Erythroblast (primary cell): Measurements from ENCODE around the gene CCL14.

ENCODE experiments used
- GATA1 ChIP-seq: IDR thresholded peaks from 2 replicates; pipeline ENCODE4 v1.6.1; 2011; ENCODE audit warnings: low read depth, mild to moderate bottlenecking, control low read depth, low read length, moderate library complexity
- POLR2A ChIP-seq: IDR thresholded peaks from 2 replicates; pipeline ENCODE4 v1.6.1; 2011; ENCODE audit warnings: mild to moderate bottlenecking, low read length

DNA sequence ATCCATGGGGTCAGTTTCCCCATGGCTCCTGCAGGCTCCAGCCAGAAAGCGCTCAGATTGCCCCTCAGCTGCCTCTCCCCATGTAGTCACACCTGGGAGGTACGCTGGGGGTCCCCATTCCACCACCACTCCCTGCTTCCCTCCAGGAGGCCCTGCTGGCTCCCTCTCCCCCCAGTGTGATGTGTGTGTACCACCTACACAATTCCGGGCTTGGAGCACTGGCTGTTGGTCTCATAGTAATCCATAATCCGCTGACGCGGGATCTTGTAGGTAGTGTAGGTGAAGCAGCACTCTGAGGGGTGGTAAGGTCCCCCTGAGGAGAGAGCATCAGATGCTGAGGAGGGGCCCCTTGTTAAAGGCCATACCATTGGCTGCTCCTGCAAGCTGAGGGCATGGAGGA, 2.4 kb downstream of the CCL14 start:
- no peak for TF ChIP-seq POLR2A
- no peak for TF ChIP-seq GATA1
